ENCODE data around the gene MEI1. TPM values are rescaled to one million over a fixed set of nuclear protein-coding genes. Genes with fewer than 3 reads are reported as not detected.

MEI1 gene
- total and polyA plus RNA-seq, 2 of the 4 experiments (the other 2 are of a cell fraction): 0.90 to 2.6 TPM

GRCh38 chr22:41782751-41783150 lies 83.4 kb downstream of the MEI1 start:
- Histone ChIP-seq H3K79me1 (ENCODE audit: low read depth in 1 of 2, low read length in 2 of 2) (no peaks in the 10 kb centered on the region), H3K4me2 (ENCODE audit: low read depth, low read length) (no peak overlapping the region), H3K27ac (ENCODE audit: insufficient read depth, low read length) (no peak overlapping the region), H3K27me3 (ENCODE audit: control insufficient read depth, insufficient read depth, low read length) (peaks cover 2% of the 10 kb centered on the region), H3K9me1 (ENCODE audit: insufficient read depth, low read length) (no peaks in the 10 kb centered on the region), H4K91ac (ENCODE audit: insufficient read depth, low read depth, low read length) (no peak overlapping the region), H2BK5ac (ENCODE audit: low read depth, low read length, poor library complexity, severe bottlenecking) (no peak overlapping the region), H4K5ac (ENCODE audit: low read depth, low read length) (no peak overlapping the region), H3K56ac (ENCODE audit: extremely low read depth, insufficient read depth, low read length) (no peak overlapping the region), H2BK20ac (ENCODE audit: low read depth, low read length) (no peak overlapping the region), H4K20me1 (ENCODE audit: insufficient read depth, low read length) (no peaks in the 10 kb centered on the region), H2AFZ (replicated peaks; ENCODE audit: low read length, poor library complexity) (no peak overlapping the region), H2AK9ac (replicated peaks; ENCODE audit: low read depth, low read length, poor library complexity) (no peak overlapping the region), H3K23ac (ENCODE audit: low read depth, low read length) (no peak overlapping the region), H3K4ac (ENCODE audit: low read depth, low read length) (no peak overlapping the region), H3K4me3 (ENCODE audit: insufficient read depth, low read depth, low read length) (no peak overlapping the region), H2BK120ac (ENCODE audit: low read depth, low read length) (no peak overlapping the region), H3K9me3 (ENCODE audit: control insufficient read depth, insufficient read depth, low read length) (no peaks in the 10 kb centered on the region), H2BK15ac (ENCODE audit: low read depth, low read length) (no peak overlapping the region), H3K18ac (ENCODE audit: low read depth, low read length) (no peak overlapping the region), H3K36me3 (ENCODE audit: control insufficient read depth, insufficient read depth, low read length) (no peaks in the 10 kb centered on the region), H4K8ac (ENCODE audit: low read depth in 2 of 2, low read length in 2 of 2) (no peak overlapping the region), H3K9ac (ENCODE audit: low read depth, low read length) (no peak overlapping the region), H2AK5ac (ENCODE audit: low read depth, low read length) (no peak overlapping the region), H3K4me1 (ENCODE audit: control insufficient read depth, insufficient read depth, low read length) (no peaks in the 10 kb centered on the region), H3K14ac (replicated peaks; ENCODE audit: low read depth, low read length) (no peak overlapping the region)
- no TSS peak for BruUV-seq (replicated peaks)
- TF ChIP-seq MAFK (IDR thresholded peaks at IDR 0.05; ENCODE audit: low read depth, low read length) (no peak), RFX5 (IDR thresholded peaks at IDR 0.05; ENCODE audit: low read depth, low read length) (no peak), CTCF (conservative IDR thresholded peaks at IDR 0.05; ENCODE audit: low read depth, low read length) (no peak), RCOR1 (IDR thresholded peaks at IDR 0.05; ENCODE audit: insufficient replicate concordance, low read length) (no peak), POLR2A (IDR thresholded peaks at IDR 0.05; ENCODE audit: low read depth, low read length) (no peak), BHLHE40 (IDR thresholded peaks at IDR 0.05; ENCODE audit: low read depth, low read length) (no peak), MAZ (IDR thresholded peaks at IDR 0.05; ENCODE audit: borderline replicate concordance, low read depth, low read length) (no peak), RAD21 (IDR thresholded peaks at IDR 0.05; ENCODE audit: low read length) (no peak), MXI1 (IDR thresholded peaks at IDR 0.05; ENCODE audit: borderline replicate concordance, low read depth, low read length) (no peak), FOS (IDR thresholded peaks at IDR 0.05; ENCODE audit: low read depth, low read length) (no peak), SMC3 (IDR thresholded peaks at IDR 0.05; ENCODE audit: low read depth, low read length) (no peak), CEBPB (IDR thresholded peaks at IDR 0.05; ENCODE audit: low read depth, low read length) (no peak), ELK1 (IDR thresholded peaks at IDR 0.05; ENCODE audit: borderline replicate concordance, low read depth, low read length) (no peak), USF2 (IDR thresholded peaks at IDR 0.05; ENCODE audit: low read depth, low read length) (no peak), NFE2L2 (IDR thresholded peaks at IDR 0.05; ENCODE audit: low read depth, low read length) (no peak)
- no peak for ATAC-seq (ENCODE audit: low read depth)
- ChIA-PET CTCF (no interaction called here), POLR2A (ENCODE audit: unreplicated experiment) (no interaction called here)
- dilution Hi-C loops (cut with HindIII; ENCODE audit: low sequenced_read_pairs, unreplicated experiment): no loop called here
- intact Hi-C loops (cut with micrococcal nuclease): no loop called here
- DNase-seq: no peak
- in situ Hi-C loops (cut with MboI; ENCODE audit: low sequenced_read_pairs): no loop called here
- WGBS, 2 experiments (ENCODE audit: extremely low coverage in 2 of 2, insufficient read length in 1 of 2): 83% methylated on average over 2 of the region's 2 CpGs; no CpG with 5 or more reads in 1 of the 2 experiments
